NCI-H226 (cell line): ENCODE results near the gene TFR2.

Experiments used
- DNase-seq: peaks from one replicate; pipeline ENCODE4 v3.0.0-alpha.2; 2015

Gene TFR2

GRCh38 chr7:100641463-100641859, at the start of gene TFR2:
TSS of gene TFR2 (minus strand) at chr7:100641552. CDS start at chr7:100641509, 43 bp downstream.
- no peak for DNase-seq

GRCh38 chr7:100689230-100690135, 48.1 kb upstream of the TFR2 start:
- DNase-seq = no peak

- no peak for DNase-seq
Observed at GRCh38 chr7:100688326-100688860, 47.0 kb upstream of the TFR2 start.

- DNase-seq = no peak
Observed at GRCh38 chr7:100687751-100688300, 46.5 kb upstream of the TFR2 start.

- DNase-seq = no peak
Observed at GRCh38 chr7:100687261-100687660, 45.9 kb upstream of the TFR2 start.

GRCh38 chr7:100686822-100687211, 45.5 kb upstream of the TFR2 start:
- DNase-seq = no peak

GRCh38 chr7:100686201-100686821, 45.0 kb upstream of the TFR2 start:
- no peak for DNase-seq

GRCh38 chr7:100685631-100686145, 44.3 kb upstream of the TFR2 start:
- no peak for DNase-seq

GRCh38 chr7:100685049-100685605, 43.8 kb upstream of the TFR2 start:
- DNase-seq = no peak

- no peak for DNase-seq
Observed at GRCh38 chr7:100684534-100685042, 43.2 kb upstream of the TFR2 start.

- no peak for DNase-seq
Observed at GRCh38 chr7:100683659-100684533, 42.5 kb upstream of the TFR2 start.

- no peak for DNase-seq
Observed at GRCh38 chr7:100682991-100683658, 41.8 kb upstream of the TFR2 start.

GRCh38 chr7:100682228-100682741, 40.9 kb upstream of the TFR2 start:
- DNase-seq = peak; percentile 27

GRCh38 chr7:100681491-100682227, 40.3 kb upstream of the TFR2 start:
- no peak for DNase-seq

GRCh38 chr7:100680576-100681271, 39.4 kb upstream of the TFR2 start:
- no peak for DNase-seq

- no peak for DNase-seq
Observed at GRCh38 chr7:100679927-100680575, 38.7 kb upstream of the TFR2 start.

- no peak for DNase-seq
Observed at GRCh38 chr7:100679129-100679926, 38.0 kb upstream of the TFR2 start.

- no peak for DNase-seq
Observed at GRCh38 chr7:100678291-100678984, 37.1 kb upstream of the TFR2 start.
